Suprapubic skin (tissue), 4 donors: Measurements from ENCODE around the gene FBXL20.

ENCODE experiments used
- CTCF ChIP-seq, 2 donors: fragments of 200-600 bp in 1 of 2; fragments of 450-650 bp in 1 of 2; sonication (generic) in 1 of 2; IDR thresholded peaks; one replicate each; pipeline ENCODE4 v1.5.1; 2016 to 2019; ENCODE audit warnings: antibody characterized with exemption in 2 of 2, mild to moderate bottlenecking in 1 of 2, moderate library complexity in 1 of 2
- EP300 ChIP-seq: sonication (generic); formaldehyde crosslinking; IDR thresholded peaks from one replicate; pipeline ENCODE4 v1.6.1; 2017; ENCODE audit warnings: antibody characterized with exemption
- POLR2A ChIP-seq, 2 donors: fragments of 450-650 bp; IDR thresholded peaks; one replicate each; pipeline ENCODE4 v1.6.1; 2017; ENCODE audit warnings: antibody characterized with exemption in 2 of 2, mild to moderate bottlenecking in 2 of 2, moderate library complexity in 2 of 2
- POLR2AphosphoS5 ChIP-seq, 3 donors: sonication (generic); formaldehyde crosslinking; IDR thresholded peaks; one replicate each; pipeline ENCODE4 v1.6.1; 2017; ENCODE audit warnings: antibody characterized with exemption in 3 of 3

- no peak for TF ChIP-seq EP300
- no peak for TF ChIP-seq POLR2AphosphoS5 (IDR thresholded peaks at IDR 0.05)
- TF ChIP-seq POLR2A (IDR thresholded peaks at IDR 0.05) = no peak
- no peak for TF ChIP-seq CTCF (IDR thresholded peaks at IDR 0.05)
Measured at GRCh38 chr17:39218906-39219305, 182.5 kb downstream of the FBXL20 start.
